NK-92 (cell line): ENCODE measurements around the gene SDR42E2.

Experiments used
- DNase-seq: peaks from one replicate; lab custom pipeline; 2025; ENCODE audit not compliant: unreplicated experiment; lab: John Stamatoyannopoulos, UW

The SDR42E2 gene

GRCh38 chr16:22240023-22240710 is 77.9 kb downstream of the SDR42E2 start:
- DNase-seq = no peak
